ENCODE measurements around the gene ACAD11.

The ACAD11 gene

DNA sequence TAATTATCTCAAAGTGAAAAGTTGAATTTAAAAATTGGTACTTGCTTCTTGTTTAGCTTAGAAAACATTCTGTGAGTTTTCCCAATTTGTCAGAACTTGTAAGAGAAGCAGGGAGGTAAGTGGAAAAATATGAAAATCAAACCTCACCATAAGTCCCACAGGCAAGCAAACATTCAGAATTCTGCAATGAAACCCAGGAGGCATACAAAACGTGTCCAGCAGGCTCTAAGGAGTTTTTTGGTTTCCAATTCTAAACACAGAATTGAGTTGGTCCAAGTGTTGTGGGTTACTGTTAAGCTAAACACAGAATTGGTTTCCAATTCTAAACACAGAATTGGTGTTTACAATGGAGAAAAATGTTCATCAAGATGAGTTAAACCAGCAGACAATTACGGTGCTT lies 89.6 kb downstream of the ACAD11 start:
- TF ChIP-seq, protein P1, sequence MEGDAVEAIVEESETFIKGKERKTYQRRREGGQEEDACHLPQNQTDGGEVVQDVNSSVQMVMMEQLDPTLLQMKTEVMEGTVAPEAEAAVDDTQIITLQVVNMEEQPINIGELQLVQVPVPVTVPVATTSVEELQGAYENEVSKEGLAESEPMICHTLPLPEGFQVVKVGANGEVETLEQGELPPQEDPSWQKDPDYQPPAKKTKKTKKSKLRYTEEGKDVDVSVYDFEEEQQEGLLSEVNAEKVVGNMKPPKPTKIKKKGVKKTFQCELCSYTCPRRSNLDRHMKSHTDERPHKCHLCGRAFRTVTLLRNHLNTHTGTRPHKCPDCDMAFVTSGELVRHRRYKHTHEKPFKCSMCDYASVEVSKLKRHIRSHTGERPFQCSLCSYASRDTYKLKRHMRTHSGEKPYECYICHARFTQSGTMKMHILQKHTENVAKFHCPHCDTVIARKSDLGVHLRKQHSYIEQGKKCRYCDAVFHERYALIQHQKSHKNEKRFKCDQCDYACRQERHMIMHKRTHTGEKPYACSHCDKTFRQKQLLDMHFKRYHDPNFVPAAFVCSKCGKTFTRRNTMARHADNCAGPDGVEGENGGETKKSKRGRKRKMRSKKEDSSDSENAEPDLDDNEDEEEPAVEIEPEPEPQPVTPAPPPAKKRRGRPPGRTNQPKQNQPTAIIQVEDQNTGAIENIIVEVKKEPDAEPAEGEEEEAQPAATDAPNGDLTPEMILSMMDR (IDR thresholded peaks at IDR 0.05; ENCODE audit: control insufficient read depth, extremely low read depth, insufficient read depth), result no peak
- DNase-seq (ENCODE audit: low read depth), result no peak
- no peak overlapping the region for H3K4me3 ChIP-seq (ENCODE audit: low read depth, low read length)

DNA sequence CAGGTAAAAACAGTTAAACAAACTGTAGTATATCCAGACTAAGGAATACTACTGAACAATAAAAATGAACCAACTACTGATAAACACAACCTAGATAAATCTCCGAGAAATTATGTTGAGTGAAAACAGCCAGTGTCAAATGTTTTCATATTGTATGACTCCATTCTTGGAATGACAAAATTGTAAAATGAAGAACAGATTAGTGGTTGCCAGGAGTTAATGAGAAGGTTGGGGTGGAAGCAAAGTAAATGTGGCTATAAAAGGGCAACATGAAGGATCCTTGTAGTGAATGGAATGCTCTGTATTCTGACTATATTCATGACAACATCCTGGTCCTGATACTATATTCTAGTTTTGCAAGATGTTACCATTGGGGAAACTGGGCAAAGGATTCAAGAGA lies 90.0 kb downstream of the ACAD11 start:
- no peak for DNase-seq (ENCODE audit: low read depth)
- TF ChIP-seq, protein P1 (IDR thresholded peaks at IDR 0.05; ENCODE audit: control insufficient read depth, extremely low read depth, insufficient read depth), result no peak
- H3K4me3 ChIP-seq (ENCODE audit: low read depth, low read length), result no peak overlapping the region

DNA sequence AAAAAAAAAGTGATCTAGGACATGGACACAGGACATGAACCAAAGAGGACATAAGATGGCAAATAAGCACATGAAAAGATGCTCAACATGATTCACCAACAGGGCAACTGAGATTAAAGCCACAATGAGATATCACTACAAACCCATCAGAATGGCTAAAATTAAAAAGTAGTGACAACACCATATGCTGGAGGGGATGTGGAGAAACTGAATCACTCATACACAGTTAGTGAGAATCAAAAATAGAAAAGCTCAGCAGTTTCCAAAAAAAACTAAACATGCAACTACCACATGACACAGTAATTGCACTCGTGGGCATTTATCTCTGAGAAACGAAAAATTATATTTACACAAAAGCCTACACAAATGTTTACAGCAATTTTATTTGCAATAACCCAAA lies 90.5 kb downstream of the ACAD11 start:
- TF ChIP-seq, protein P1 (IDR thresholded peaks at IDR 0.05; ENCODE audit: control insufficient read depth, extremely low read depth, insufficient read depth), result no peak
- DNase-seq (ENCODE audit: low read depth), result no peak
- no peak overlapping the region for H3K4me3 ChIP-seq (ENCODE audit: low read depth, low read length)

DNA sequence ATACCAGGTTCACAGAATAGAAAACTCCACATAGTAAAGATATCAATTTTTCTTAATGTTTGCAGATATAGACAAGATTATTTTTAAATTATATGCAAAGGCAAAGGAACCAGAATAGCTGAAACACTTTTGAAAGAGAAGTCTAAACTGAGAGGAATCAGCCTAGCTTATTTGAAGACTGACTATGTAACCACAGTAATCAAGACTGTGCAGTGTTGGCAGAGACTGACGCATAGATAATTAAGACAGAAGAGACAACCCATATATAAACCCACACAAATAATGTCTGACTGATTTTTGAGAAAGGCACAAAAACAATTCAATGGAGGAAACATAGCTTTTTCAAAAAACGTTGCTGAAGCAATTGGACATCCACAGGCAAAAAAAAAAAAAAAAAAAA lies 91.2 kb downstream of the ACAD11 start:
- TF ChIP-seq, protein P1 (IDR thresholded peaks at IDR 0.05; ENCODE audit: control insufficient read depth, extremely low read depth, insufficient read depth), result no peak
- no peak for DNase-seq (ENCODE audit: low read depth)
- H3K4me3 ChIP-seq (ENCODE audit: low read depth, low read length), result no peak overlapping the region

DNA sequence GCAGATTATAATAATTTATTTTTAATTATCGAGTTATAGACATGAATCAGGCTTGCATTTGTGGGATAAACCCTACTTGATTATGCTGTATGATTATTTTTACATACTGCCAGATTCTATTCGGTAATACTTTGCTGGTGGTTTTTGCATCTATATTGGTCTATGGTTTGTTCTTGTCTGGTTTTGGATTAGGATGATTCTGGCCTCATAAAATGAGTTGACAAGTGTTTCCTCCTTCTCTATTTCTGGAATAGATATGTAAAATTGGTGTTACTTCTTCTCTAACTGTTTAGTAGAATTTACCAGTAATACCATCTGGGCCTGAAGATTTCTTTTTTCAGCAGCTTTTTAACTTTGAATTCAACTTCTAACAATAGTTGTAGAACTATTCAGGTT lies 95.5 kb downstream of the ACAD11 start:
- no peak overlapping the region for H3K4me3 ChIP-seq (ENCODE audit: low read depth, low read length)
- DNase-seq (ENCODE audit: low read depth), result no peak
- TF ChIP-seq, protein P1 (IDR thresholded peaks at IDR 0.05; ENCODE audit: control insufficient read depth, extremely low read depth, insufficient read depth), result no peak

DNA sequence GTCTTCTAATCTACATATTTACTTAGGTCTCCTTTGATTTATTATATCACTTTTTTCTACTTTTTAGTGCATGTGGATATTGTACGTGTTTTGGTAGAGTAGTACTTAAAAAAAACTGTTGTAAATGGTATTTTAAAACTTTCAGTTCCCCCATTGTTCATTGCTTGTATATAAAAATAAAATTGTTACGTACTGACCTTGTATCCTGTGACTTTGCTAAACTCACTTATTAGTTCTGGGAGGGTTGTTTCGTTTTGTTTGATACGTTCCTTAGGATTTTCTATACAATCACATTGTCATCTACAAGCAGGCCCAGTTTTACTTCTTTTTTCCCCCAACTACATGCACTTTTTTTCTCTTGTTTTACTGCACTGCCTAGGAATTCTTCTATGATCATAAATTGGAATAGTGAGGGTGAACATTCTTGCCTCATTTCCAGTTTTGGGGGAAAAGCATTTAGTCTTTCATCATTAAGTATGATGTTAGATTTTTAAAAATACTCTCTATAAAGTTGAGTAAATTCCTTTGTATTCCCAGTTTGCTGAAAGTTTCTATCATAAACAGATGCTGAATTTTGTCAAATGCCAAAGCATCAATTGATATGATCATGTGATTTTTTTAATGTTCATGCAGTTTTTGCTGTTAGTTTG lies 96.1 kb downstream of the ACAD11 start:
- DNase-seq (ENCODE audit: low read depth), result no peak
- TF ChIP-seq, protein P1 (IDR thresholded peaks at IDR 0.05; ENCODE audit: control insufficient read depth, extremely low read depth, insufficient read depth), result no peak
- H3K4me3 ChIP-seq (ENCODE audit: low read depth, low read length), result no peak overlapping the region

DNA sequence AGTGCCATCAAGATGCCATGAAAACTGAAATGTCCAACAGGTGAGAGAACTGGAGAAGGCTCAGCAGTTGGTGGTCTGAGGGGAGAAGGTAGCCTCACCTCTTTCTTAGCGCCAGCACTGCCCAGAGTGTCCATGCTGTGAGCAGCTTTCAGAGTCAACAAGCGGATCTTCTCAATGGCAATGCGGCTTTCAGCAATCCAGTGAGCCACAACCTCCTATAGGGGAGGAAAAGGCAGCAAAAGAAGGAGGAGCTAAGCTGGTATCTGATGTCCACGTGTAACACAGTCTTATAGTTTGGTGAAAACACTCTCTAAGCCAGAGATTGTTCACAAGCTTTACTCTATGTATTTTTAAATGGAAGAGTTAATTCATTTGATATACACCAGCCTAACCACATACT lies 98.6 kb downstream of the ACAD11 start:
- no peak for DNase-seq (ENCODE audit: low read depth)
- H3K4me3 ChIP-seq (ENCODE audit: low read depth, low read length), result no peak overlapping the region
- TF ChIP-seq, protein P1 (IDR thresholded peaks at IDR 0.05; ENCODE audit: control insufficient read depth, extremely low read depth, insufficient read depth), result no peak
